Ascending aorta (tissue), 2 donors: ENCODE data around the gene MYOZ1. TPM values are rescaled to one million over a fixed set of nuclear protein-coding genes. Genes with fewer than 3 reads are reported as not detected.

Experiments used
- DNase-seq, 2 donors: peaks; one replicate each; pipeline ENCODE4 v3.0.0-alpha.2; 2019; ENCODE audit warnings: low spot score in 2 of 2
- H3K27ac ChIP-seq, 2 donors: fragments of 200-600 bp; sonication (generic); one replicate each; pipeline ENCODE4 v1.5.1; 2016 to 2017; ENCODE audit warnings: mild to moderate bottlenecking in 1 of 2
- H3K27me3 ChIP-seq: fragments of 200-600 bp; sonication (generic); one replicate; pipeline ENCODE4 v1.5.1; 2017
- H3K36me3 ChIP-seq, 2 donors: fragments of 200-600 bp; sonication (generic); one replicate each; pipeline ENCODE4 v1.5.1; 2016
- H3K4me1 ChIP-seq, 2 donors: fragments of 200-600 bp; sonication (generic); one replicate each; pipeline ENCODE4 v1.5.1; 2016 to 2017; ENCODE audit warnings: mild to moderate bottlenecking in 1 of 2
- H3K4me3 ChIP-seq, 2 donors: fragments of 200-600 bp; sonication (generic); one replicate each; pipeline ENCODE4 v1.5.1; 2016 to 2017; ENCODE audit warnings: mild to moderate bottlenecking in 1 of 2
- H3K9me3 ChIP-seq, 2 donors: fragments of 200-600 bp; sonication (generic); one replicate each; pipeline ENCODE4 v1.5.1; 2016
- CTCF ChIP-seq, 3 experiments: fragments of 200-600 bp in 2 of 3; fragments of 450-650 bp in 1 of 3; sonication (generic) in 2 of 3; IDR thresholded peaks; one replicate each; pipeline ENCODE4 v1.5.1; 2016 to 2019; ENCODE audit warnings: antibody characterized with exemption in 3 of 3, mild to moderate bottlenecking in 1 of 3, moderate library complexity in 1 of 3
- intact Hi-C: fragments of 100-400 bp; cut with DNase I; formaldehyde crosslinking; loops from one replicate; pipeline ENCODE4 v1.15.1; 2023
- total RNA-seq: library from RNA; depleted of rRNA; stranded (reverse); fragments of >200 nt; gene quantifications from one replicate; pipeline ENCODE4 v1.1.0, GENCODE V29; 2016

Gene MYOZ1
- total RNA-seq, 1 donor from 2014 or later = 8.5 TPM

GRCh38 chr10:73635781-73636180 lies 5.5 kb downstream of the MYOZ1 start:
- Histone ChIP-seq H3K36me3 (no peaks in the 10 kb centered on the region), H3K4me1 (no peaks in the 10 kb centered on the region), H3K27me3 (no peaks in the 10 kb centered on the region), H3K4me3 (no peak overlapping the region), H3K9me3 (no peaks in the 10 kb centered on the region), H3K27ac (no peak overlapping the region)
- no peak for DNase-seq
- intact Hi-C loops = no loop called here
- no peak for TF ChIP-seq CTCF (IDR thresholded peaks at IDR 0.05)

DNA sequence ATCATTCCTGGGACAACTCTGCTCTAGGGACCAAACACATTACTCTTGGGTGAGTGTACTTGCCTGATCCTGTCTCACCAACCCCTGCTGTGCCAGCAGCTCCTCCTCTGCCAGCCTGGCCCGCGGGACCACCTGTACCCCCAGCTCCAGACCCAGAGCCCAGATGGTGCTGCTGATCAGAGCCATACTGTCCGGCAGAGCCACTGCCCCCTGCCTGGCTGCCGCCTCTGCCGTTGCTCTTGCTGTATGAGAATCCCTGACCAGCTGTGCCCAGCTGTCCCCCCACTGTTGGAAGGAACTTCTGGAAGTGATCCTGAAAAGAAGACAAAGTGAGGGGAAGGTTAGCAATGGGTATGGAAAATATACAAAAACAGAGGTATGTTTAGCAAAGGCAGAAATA lies 6.9 kb downstream of the MYOZ1 start:
- intact Hi-C loops = no loop called here
- TF ChIP-seq CTCF (IDR thresholded peaks at IDR 0.05) = no peak
- no peak for DNase-seq

DNA sequence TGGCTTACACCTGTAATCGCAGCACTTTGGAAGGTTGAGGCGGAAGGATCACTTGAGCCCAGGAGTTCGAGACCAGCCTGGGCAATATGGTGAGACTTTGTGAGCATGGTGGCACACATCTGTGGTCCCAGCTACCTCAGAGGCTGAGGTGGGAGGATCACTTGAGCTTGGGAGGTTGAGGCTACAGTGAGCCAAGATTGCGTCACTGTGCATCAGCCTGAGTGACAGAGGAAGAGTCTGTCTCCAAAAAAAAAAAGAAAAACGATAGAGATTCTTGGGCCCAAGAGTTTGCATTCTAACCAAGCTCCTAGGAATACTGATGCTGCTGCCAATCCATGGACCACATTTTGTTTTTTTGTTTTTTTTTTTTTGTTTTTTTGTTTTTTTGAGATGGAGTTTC lies 12.1 kb downstream of the MYOZ1 start:
- no peaks in the 10 kb centered on the region for H3K27me3 ChIP-seq
- H3K4me1 ChIP-seq = peaks cover 0 to 11% of the 10 kb centered on the region in 2 donors
- DNase-seq = no peak
- no peak for TF ChIP-seq CTCF (IDR thresholded peaks at IDR 0.05)
- H3K4me3 ChIP-seq = no peak overlapping the region
- no peaks in the 10 kb centered on the region for H3K9me3 ChIP-seq
- intact Hi-C loops = no loop called here
- H3K36me3 ChIP-seq = no peaks in the 10 kb centered on the region
- no peak overlapping the region for H3K27ac ChIP-seq

More for the DNA sequence above, 6.9 kb downstream of the MYOZ1 start:
- no peaks in the 10 kb centered on the region for H3K9me3 ChIP-seq
- H3K4me3 ChIP-seq = no peak overlapping the region
- H3K27ac ChIP-seq = no peak overlapping the region
- H3K36me3 ChIP-seq = no peaks in the 10 kb centered on the region
- H3K4me1 ChIP-seq = no peaks in the 10 kb centered on the region
- H3K27me3 ChIP-seq = no peaks in the 10 kb centered on the region

DNA sequence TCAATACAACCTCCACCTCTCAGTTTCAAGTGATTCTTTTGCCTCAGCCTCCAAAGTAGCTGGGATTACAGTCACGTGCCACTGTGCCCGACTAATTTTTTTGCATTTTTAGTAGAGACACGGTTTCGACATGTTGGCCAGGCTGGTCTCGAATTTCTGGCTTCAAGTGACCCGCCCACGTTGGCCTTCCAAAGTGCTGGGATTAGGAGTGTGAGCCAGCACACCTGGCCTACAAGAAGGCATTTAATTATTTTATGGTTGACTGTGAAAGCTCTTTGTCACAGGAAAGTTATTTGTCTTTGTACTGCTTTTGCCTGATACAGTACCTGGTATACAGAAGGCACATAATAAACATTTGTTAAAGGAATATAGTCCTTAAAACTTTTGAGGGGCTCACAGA lies 12.9 kb downstream of the MYOZ1 start:
- no peak for TF ChIP-seq CTCF (IDR thresholded peaks at IDR 0.05)
- no peak for DNase-seq
- H3K9me3 ChIP-seq = no peaks in the 10 kb centered on the region
- H3K4me3 ChIP-seq = no peak overlapping the region
- intact Hi-C loops = no loop called here
- H3K27ac ChIP-seq = no peak overlapping the region
- H3K36me3 ChIP-seq = no peaks in the 10 kb centered on the region
- H3K27me3 ChIP-seq = no peaks in the 10 kb centered on the region
- H3K4me1 ChIP-seq = peaks cover 0 to 11% of the 10 kb centered on the region in 2 donors

GRCh38 chr10:73627300-73627699 lies 14.0 kb downstream of the MYOZ1 start:
- TF ChIP-seq CTCF (IDR thresholded peaks at IDR 0.05) = no peak
- Histone ChIP-seq H3K27me3 (no peaks in the 10 kb centered on the region), H3K4me3 (no peak overlapping the region), H3K36me3 (no peaks in the 10 kb centered on the region), H3K9me3 (no peaks in the 10 kb centered on the region), H3K4me1 (peaks cover 0 to 11% of the 10 kb centered on the region in 2 donors), H3K27ac (no peak overlapping the region)
- DNase-seq = no peak
- intact Hi-C loops = no loop called here
